CD14-positive monocyte (primary cell): ENCODE results near the gene PSMD13. TPM values are rescaled to one million over a fixed set of nuclear protein-coding genes. Genes with fewer than 3 reads are reported as not detected.
A peak's percentile ranks its signal among the peaks of the same experiment; 100 is the strongest.

Experiments used
- DNase-seq, 3 donors: peaks; one replicate each; pipeline ENCODE4 v3.0.0-alpha.2; 2011 to 2022
- H2AFZ ChIP-seq: 2 replicates; pipeline ENCODE4 v1.6.0; 2012; ENCODE audit warnings: mild to moderate bottlenecking, low read depth, low read length, inconsistent platforms; ENCODE audit not compliant: insufficient read depth, poor library complexity, severe bottlenecking
- H3K27ac ChIP-seq, 2 donors: 1 replicate in 1 of 2; 2 replicates in 1 of 2; pipeline ENCODE4 v1.5.1; 2012 to 2013; ENCODE audit warnings: low read length in 2 of 2, control low read depth in 1 of 2, inconsistent platforms in 1 of 2, low read depth in 1 of 2, mild to moderate bottlenecking in 1 of 2
- H3K27me3 ChIP-seq, 2 donors: one replicate each; pipeline versions ENCODE4 v1.6.0 to v1.6.1; 2011 to 2013; ENCODE audit warnings: low read length in 2 of 2; ENCODE audit not compliant: control insufficient read depth in 2 of 2, insufficient read depth in 2 of 2
- H3K36me3 ChIP-seq, 2 donors: replicated peaks in 1 of 2; 1 replicate in 1 of 2; 2 replicates in 1 of 2; pipeline versions ENCODE4 v1.5.1 to v1.6.1; 2012 to 2013; ENCODE audit warnings: low read length in 2 of 2, control low read depth in 1 of 2, inconsistent platforms in 1 of 2, mild to moderate bottlenecking in 1 of 2; ENCODE audit not compliant: insufficient read depth in 2 of 2, control insufficient read depth in 1 of 2
- H3K4me1 ChIP-seq, 2 donors: 1 replicate in 1 of 2; 2 replicates in 1 of 2; pipeline versions ENCODE4 v1.5.1 to v1.6.1; 2012 to 2013; ENCODE audit warnings: low read length in 2 of 2, control low read depth in 1 of 2, inconsistent platforms in 1 of 2, mild to moderate bottlenecking in 1 of 2, moderate library complexity in 1 of 2; ENCODE audit not compliant: insufficient read depth in 2 of 2, control insufficient read depth in 1 of 2
- H3K4me2 ChIP-seq: replicated peaks from 2 replicates; pipeline ENCODE3; 2012; ENCODE audit warnings: low read length, moderate library complexity, mild to moderate bottlenecking; ENCODE audit not compliant: poor library complexity, severe bottlenecking; ENCODE audit errors: extremely low read depth
- H3K4me3 ChIP-seq, 3 experiments: fragments of 200-600 bp in 1 of 3; sonication (generic) in 1 of 3; replicated peaks in 1 of 3; 1 replicate in 2 of 3; 2 replicates in 1 of 3; pipeline ENCODE4 v1.5.1; 2011 to 2013; ENCODE audit warnings: low read length in 3 of 3, mild to moderate bottlenecking in 3 of 3, control low read depth in 2 of 3, low read depth in 2 of 3, inconsistent platforms in 1 of 3, moderate library complexity in 1 of 3
- H3K79me2 ChIP-seq: 2 replicates; pipeline ENCODE4 v1.6.0; 2012; ENCODE audit warnings: mild to moderate bottlenecking, control low read depth, inconsistent platforms, low read length, moderate library complexity; ENCODE audit not compliant: insufficient read depth
- H3K9ac ChIP-seq: 2 replicates; pipeline ENCODE4 v1.6.0; 2017; ENCODE audit warnings: low read length, mild to moderate bottlenecking; ENCODE audit not compliant: insufficient read depth, poor library complexity, severe bottlenecking
- H3K9me3 ChIP-seq, 2 donors: replicated peaks in 1 of 2; 1 replicate in 1 of 2; 2 replicates in 1 of 2; pipeline versions ENCODE4 v1.5.1 to v1.6.1; 2012 to 2013; ENCODE audit warnings: low read length in 2 of 2, control low read depth in 1 of 2; ENCODE audit not compliant: control insufficient read depth in 1 of 2, insufficient read depth in 1 of 2
- H4K20me1 ChIP-seq: 2 replicates; pipeline ENCODE4 v1.6.0; 2012; ENCODE audit warnings: mild to moderate bottlenecking, low read length, control low read depth, moderate library complexity; ENCODE audit not compliant: insufficient read depth
- H3K27ac Mint-ChIP-seq, 7 donors: one replicate each; pipeline ENCODE4 v1.8.0; 2020; ENCODE audit warnings: mild to moderate bottlenecking in 7 of 7, mixed read lengths in 7 of 7, moderate library complexity in 6 of 7, inconsistent platforms in 2 of 7
- H3K27me3 Mint-ChIP-seq, 3 donors: one replicate each; pipeline ENCODE4 v1.8.0; 2021 to 2022; ENCODE audit warnings: low read depth in 3 of 3, mild to moderate bottlenecking in 3 of 3, mixed read lengths in 3 of 3, moderate library complexity in 3 of 3, inconsistent platforms in 1 of 3
- H3K36me3 Mint-ChIP-seq, 2 donors: one replicate each; pipeline ENCODE4 v1.8.0; 2020; ENCODE audit warnings: mixed read lengths in 2 of 2, inconsistent platforms in 1 of 2, mild to moderate bottlenecking in 1 of 2
- H3K4me1 Mint-ChIP-seq: one replicate; pipeline ENCODE4 v1.8.0; 2020; ENCODE audit warnings: mild to moderate bottlenecking, mixed read lengths
- H3K4me3 Mint-ChIP-seq, 2 donors: one replicate each; pipeline ENCODE4 v1.8.0; 2020; ENCODE audit warnings: mild to moderate bottlenecking in 2 of 2, mixed read lengths in 2 of 2, moderate library complexity in 1 of 2
- H3K9me3 Mint-ChIP-seq, 7 donors: one replicate each; pipeline ENCODE4 v1.8.0; 2020 to 2022; ENCODE audit warnings: mixed read lengths in 7 of 7, mild to moderate bottlenecking in 6 of 7, moderate library complexity in 6 of 7, inconsistent platforms in 2 of 7
- CTCF ChIP-seq: fragments of 200-600 bp; IDR thresholded peaks from one replicate; pipeline ENCODE4 v1.8.0; 2022; ENCODE audit warnings: antibody characterized with exemption, mild to moderate bottlenecking
- WGBS: methylation state at CpG from one replicate; pipeline ENCODE4 v1.1.5; 2013; ENCODE audit warnings: missing lambda C conversion rate; ENCODE audit not compliant: insufficient coverage; 5-methylcytosine and 5-hydroxymethylcytosine counted together
- intact Hi-C, 2 donors: fragments of 100-400 bp; cut with micrococcal nuclease; formaldehyde crosslinking; loops; one replicate each; pipeline versions ENCODE4 v1.15.0 to v1.15.1; 2023
- polyA plus RNA-seq, 3 donors: library from polyadenylated mRNA; depleted of rRNA in 1 of 3; unstranded in 2 of 3; stranded (reverse) in 1 of 3; fragments of 300-500 nt in 2 of 3; fragments of >200 nt in 1 of 3; fragmentation: Illumina TruSeq in 2 of 3; gene quantifications; 1 replicate in 2 of 3; 2 replicates in 1 of 3; pipeline ENCODE4 v1.2.3, GENCODE V29; 2012 to 2021

The PSMD13 gene
- polyA plus RNA-seq, 3 donors: 136 to 272 (median 218) TPM

- DNase-seq: no peak
- Mint-ChIP-seq H3K4me3 (peak overlapping the region in 1 of 2 donors; percentile 13), H3K4me1 (peaks cover 41% of the 10 kb centered on the region), H3K27me3 (peaks cover 4 to 9% (median 5%) of the 10 kb centered on the region in 3 donors), H3K36me3 (peaks cover 35 to 43% of the 10 kb centered on the region in 2 donors), H3K27ac (peak overlapping the region in 4 of 7 donors; percentile 14 to 48 (median 36)), H3K9me3 (peaks cover 0 to 2% (median 0%) of the 10 kb centered on the region in 7 donors)
- TF ChIP-seq CTCF: no peak
- peaks cover 32% of the 10 kb centered on the region for H3K79me2 ChIP-seq
- no peak overlapping the region for H2AFZ ChIP-seq
- H3K27ac ChIP-seq: peak overlapping the region in 1 of 2 donors; percentile 50
- no peaks in the 10 kb centered on the region for H3K9me3 ChIP-seq
- WGBS: 94% methylated on average over 7 of the region's 8 CpGs
- no peak overlapping the region for H3K9ac ChIP-seq
- no peaks in the 10 kb centered on the region for H3K27me3 ChIP-seq
- peak overlapping the region in 1 of 3 experiments; percentile 22 for H3K4me3 ChIP-seq
- H3K36me3 ChIP-seq: peaks cover 13 to 31% of the 10 kb centered on the region in 2 donors
- peak overlapping the region; percentile 39 for H3K4me2 ChIP-seq
- peaks cover 33 to 46% of the 10 kb centered on the region in 2 donors for H3K4me1 ChIP-seq
- peaks cover 43% of the 10 kb centered on the region for H4K20me1 ChIP-seq
- intact Hi-C loops: loop anchor here (5.0 to 10.0 kb wide), 2 partner anchors 35 to 302 kb away; partner anchors contain the start of genes PSMD13 (in 1 of the 2), RNH1 (in 1 of the 2) and SIRT3 (in 1 of the 2)
Measured at GRCh38 chr11:202490-202889, 34.3 kb upstream of the PSMD13 start.

GRCh38 chr11:203056-203944, 33.5 kb upstream of the PSMD13 start:
- Histone ChIP-seq H2AFZ (no peak overlapping the region), H3K9me3 (no peaks in the 10 kb centered on the region), H4K20me1 (peaks cover 43% of the 10 kb centered on the region), H3K79me2 (peaks cover 36% of the 10 kb centered on the region), H3K27me3 (no peaks in the 10 kb centered on the region), H3K4me2 (no peak overlapping the region), H3K4me3 (no peak overlapping the region), H3K27ac (no peak overlapping the region), H3K9ac (no peak overlapping the region), H3K36me3 (peaks cover 13 to 31% of the 10 kb centered on the region in 2 donors), H3K4me1 (peaks cover 36 to 52% of the 10 kb centered on the region in 2 donors)
- no peak for TF ChIP-seq CTCF
- no peak for DNase-seq
- intact Hi-C loops: loop anchor here (5.0 to 10.0 kb wide), 2 partner anchors 34 to 302 kb away; partner anchors contain the start of genes PSMD13 (in 1 of the 2), RNH1 (in 1 of the 2) and SIRT3 (in 1 of the 2)
- no peak overlapping the region for H3K4me3 Mint-ChIP-seq
- H3K9me3 Mint-ChIP-seq: peaks cover 0 to 2% (median 0%) of the 10 kb centered on the region in 7 donors
- 95% methylated on average over 5 of the region's 7 CpGs for WGBS
- peaks cover 2 to 9% (median 6%) of the 10 kb centered on the region in 3 donors for H3K27me3 Mint-ChIP-seq
- H3K36me3 Mint-ChIP-seq: peaks cover 35 to 43% of the 10 kb centered on the region in 2 donors
- H3K4me1 Mint-ChIP-seq: peaks cover 43% of the 10 kb centered on the region
- H3K27ac Mint-ChIP-seq: peak overlapping the region in 4 of 7 donors; percentile 21 to 78 (median 50)
